HG03280 (cell line): ENCODE measurements around the gene GALNT16.
"Not testable (repeated sequence)": the region's sequence is repeated elsewhere in the genome, so short reads cannot be mapped to it uniquely, and the experiment has no call there.

Experiments
- ATAC-seq: cut with Tn5 transposase; IDR thresholded peaks from one replicate; pipeline ENCODE4 v1.9.1; 2021; ENCODE audit warnings: mild to moderate bottlenecking, moderate library complexity; ENCODE audit not compliant: unreplicated experiment

The GALNT16 gene

DNA sequence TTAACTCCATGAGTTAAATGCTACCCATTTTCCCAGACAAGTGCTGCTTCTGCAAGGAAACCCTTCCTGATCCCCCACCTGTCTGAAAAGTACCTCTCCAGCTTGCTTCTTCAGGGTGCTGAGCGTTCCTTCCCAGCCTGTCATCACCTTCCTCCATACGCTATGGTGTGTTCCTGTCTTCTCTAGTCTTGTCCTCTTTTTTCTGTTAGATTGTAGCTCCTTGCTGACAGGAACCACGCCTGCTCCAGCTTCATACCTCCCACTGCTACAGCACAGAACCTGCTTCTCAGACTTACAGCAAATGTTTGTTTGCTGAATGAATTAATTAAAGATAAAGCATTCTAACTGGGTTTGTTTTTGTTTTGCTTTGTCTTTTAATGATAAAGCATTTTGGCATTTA is 99.0 kb downstream of the GALNT16 start:
- no peak for ATAC-seq

DNA sequence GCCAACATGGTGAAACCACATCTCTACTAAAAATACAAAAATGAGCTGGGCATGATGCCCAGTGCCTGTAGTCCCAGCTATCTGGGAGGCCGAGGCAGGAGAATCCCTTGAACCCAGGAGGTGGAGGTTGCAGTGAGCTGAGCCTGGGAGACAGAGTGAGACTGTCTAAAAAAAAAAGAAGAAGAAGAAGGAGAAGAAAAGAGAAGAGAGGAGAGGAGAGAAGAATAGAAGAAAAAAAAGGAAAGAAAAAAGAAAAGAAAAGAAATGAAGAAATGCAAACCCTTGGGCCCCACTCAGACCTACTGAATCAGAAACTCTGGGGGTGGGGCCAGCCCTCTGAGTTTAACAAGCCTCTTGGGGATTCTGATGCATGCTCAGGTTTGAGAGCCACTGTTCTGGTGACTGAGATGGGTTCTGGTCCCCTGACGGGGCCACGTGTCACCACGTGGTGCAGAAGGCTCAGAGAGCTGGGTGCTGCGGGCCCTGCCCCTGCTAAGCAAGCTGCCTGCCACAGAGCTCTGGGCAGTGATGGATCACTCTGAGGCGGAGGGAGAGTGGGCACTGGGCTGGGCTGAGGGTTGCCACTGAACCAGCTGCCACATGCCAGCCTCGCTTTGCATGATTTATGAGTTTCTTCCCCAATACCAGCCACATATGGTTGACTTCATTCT is 100.6 kb downstream of the GALNT16 start:
- no peak for ATAC-seq

DNA sequence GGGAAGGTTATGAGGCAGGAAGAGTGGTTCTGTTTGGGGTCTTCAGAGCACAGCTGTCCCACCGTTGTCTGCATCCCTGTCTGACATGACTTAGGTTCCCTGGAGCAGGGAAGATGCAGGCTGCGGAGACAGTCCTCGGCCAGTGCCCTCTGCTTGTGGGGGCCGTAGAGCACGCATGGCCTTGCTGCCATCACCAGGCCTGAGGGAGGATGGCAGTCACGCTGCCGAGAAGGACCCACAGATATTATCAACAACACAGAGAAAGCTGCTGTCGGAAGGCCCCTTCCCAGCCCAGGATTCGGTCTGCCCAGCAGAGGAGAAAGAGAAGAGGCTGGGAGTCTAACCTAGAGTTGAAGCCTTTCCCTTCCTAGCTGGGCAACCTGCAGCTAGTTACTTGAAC is 103.1 kb downstream of the GALNT16 start:
- ATAC-seq, result no peak

- ATAC-seq, result no peak
These were observed 104.0 kb downstream of the GALNT16 start for GRCh38 chr14:69363964-69364363.

GRCh38 chr14:69364378-69364777 is 104.4 kb downstream of the GALNT16 start:
- no peak for ATAC-seq

- no peak for ATAC-seq
These were observed 106.1 kb downstream of the GALNT16 start for GRCh38 chr14:69366069-69366468.

- ATAC-seq, result no peak
These were observed 106.8 kb downstream of the GALNT16 start for GRCh38 chr14:69366761-69367160.

GRCh38 chr14:69368381-69368780 is 108.4 kb downstream of the GALNT16 start:
- ATAC-seq, result no peak

GRCh38 chr14:69370061-69370460 is 110.1 kb downstream of the GALNT16 start:
- no peak for ATAC-seq

DNA sequence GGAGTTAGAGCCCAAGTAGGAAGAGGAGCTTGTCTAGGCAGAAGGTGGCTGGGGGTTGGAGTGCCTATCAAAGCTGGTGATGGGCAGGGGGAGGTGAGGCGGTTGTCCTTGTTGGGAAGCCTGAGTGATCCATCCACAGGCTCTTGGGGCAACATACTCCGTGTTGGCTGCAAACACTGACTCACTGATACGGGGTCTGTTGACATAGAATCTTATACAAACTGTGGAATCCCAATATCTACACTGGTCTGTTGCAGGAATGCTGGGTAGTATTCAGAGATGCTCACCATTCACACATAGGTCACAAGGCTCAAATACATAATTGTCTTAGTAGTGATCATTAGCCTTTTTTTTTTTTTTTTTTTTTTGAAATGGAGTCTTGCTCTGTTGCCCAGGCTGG is 112.2 kb downstream of the GALNT16 start:
- no peak for ATAC-seq

DNA sequence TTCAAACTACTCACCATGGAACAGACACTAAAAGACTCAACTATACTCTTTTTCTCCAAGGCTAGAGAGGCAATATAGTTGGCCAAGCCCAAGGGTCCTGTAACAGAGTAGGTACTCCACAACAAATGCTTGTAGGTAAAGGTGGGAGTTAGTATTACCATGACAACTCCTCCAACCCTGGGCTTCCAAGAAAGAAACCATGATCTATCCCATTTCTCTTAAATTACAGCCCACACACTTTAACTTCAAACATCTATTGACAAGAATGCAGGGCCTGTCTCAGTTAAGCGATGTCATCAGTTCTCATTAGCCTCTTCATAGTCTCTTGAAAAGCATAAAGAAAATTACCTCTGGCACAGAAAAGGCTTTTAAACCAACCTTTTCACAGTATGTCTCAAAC is 113.1 kb downstream of the GALNT16 start:
- ATAC-seq, result no peak

- no peak for ATAC-seq
These were observed 114.3 kb downstream of the GALNT16 start for GRCh38 chr14:69374235-69374634.

GRCh38 chr14:69375182-69375581 is 115.2 kb downstream of the GALNT16 start:
- no peak for ATAC-seq

GRCh38 chr14:69375722-69376121 is 115.8 kb downstream of the GALNT16 start:
- no peak for ATAC-seq

DNA sequence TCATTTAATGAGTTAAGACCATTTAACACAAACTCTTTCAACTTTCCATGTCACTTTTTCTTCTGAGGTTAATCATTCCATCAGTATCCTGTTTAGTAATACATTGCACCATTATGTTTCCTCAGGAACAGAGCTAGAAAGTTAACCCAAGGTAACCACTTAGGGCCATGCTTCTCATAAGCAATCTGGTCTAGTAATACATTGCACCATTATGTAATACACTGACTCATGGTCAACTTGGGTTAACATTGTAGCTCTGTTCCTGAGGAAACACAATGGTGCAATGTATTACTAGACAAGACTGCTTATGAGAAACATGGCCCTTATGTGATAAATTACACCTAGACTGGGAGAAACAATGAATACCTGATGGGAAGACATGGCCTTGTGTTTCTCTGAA is 116.5 kb downstream of the GALNT16 start:
- ATAC-seq, result no peak

DNA sequence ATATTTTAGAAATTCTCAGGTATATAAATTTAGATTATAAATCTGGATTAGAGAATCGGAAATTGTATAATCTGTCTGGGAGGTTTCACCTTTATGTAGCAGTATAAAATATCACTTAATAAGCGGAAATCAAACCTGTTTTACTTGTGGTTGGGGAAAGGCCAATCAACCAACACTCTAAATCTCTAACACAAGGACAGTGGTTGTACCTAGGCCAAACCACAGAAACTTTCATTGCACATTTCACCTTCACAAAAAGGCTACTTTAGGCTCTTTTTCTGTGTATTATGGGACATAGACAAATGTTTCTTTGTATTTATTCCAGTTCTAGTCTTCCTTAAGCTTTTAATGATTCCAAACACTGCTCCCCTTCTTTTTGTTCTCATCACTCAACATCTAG is 118.3 kb downstream of the GALNT16 start:
- no peak for ATAC-seq

- ATAC-seq, result no peak
These were observed 127.4 kb downstream of the GALNT16 start for GRCh38 chr14:69387311-69387710.

- not testable (repeated sequence) for ATAC-seq
These were observed 131.4 kb downstream of the GALNT16 start for GRCh38 chr14:69391400-69391799.

- ATAC-seq, result no peak
These were observed 132.5 kb downstream of the GALNT16 start for GRCh38 chr14:69392481-69392880.

- no peak for ATAC-seq
These were observed 136.0 kb downstream of the GALNT16 start for GRCh38 chr14:69395929-69396328.

GRCh38 chr14:69398053-69398817 is 138.3 kb downstream of the GALNT16 start, which contains the start of the genes ERH and SLC39A9:
TSS of gene ERH (minus strand) at chr14:69398299. CDS start at chr14:69398233, 66 bp downstream.
TSS of gene SLC39A9 (plus strand) at chr14:69398692. CDS start at chr14:69399370, 678 bp downstream.
- ATAC-seq, result peak; percentile 86

DNA sequence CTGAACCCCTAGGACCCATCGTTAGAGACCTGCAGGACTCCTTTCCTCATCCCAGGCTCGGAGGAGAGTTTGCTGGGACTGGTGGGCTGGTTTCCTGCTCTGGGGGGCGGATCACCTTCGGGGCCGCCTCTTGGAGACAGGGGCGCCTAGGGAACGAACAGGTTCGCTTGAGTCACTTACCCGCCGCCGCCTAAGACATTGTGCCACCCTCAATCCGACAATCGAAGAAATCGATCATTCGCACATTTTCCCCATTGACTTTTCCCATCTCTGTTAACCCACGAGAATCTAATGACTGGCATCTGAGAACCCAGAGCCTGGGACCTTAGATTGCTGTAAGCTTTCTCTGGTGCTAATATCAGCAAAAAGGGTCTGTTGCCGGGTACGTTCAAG is 138.9 kb downstream of the GALNT16 start:
- no peak for ATAC-seq
